Mucosa of stomach (tissue), 1 donor: Measurements from ENCODE around the gene MAST2.

Experiments
- H3K27me3 ChIP-seq: one replicate; pipeline ENCODE4 v1.7.0; 2013; ENCODE audit warnings: mild to moderate bottlenecking, low read length; ENCODE audit not compliant: control insufficient read depth, insufficient read depth
- H3K36me3 ChIP-seq: one replicate; pipeline ENCODE4 v1.7.0; 2013; ENCODE audit warnings: low read length; ENCODE audit not compliant: control insufficient read depth, insufficient read depth
- H3K4me1 ChIP-seq: one replicate; pipeline ENCODE4 v1.7.0; 2013; ENCODE audit warnings: mild to moderate bottlenecking, low read length; ENCODE audit not compliant: control insufficient read depth, insufficient read depth
- H3K4me3 ChIP-seq: one replicate; pipeline ENCODE4 v1.7.0; 2013; ENCODE audit warnings: low read length
- H3K9ac ChIP-seq: one replicate; pipeline ENCODE4 v1.7.0; 2013; ENCODE audit warnings: mild to moderate bottlenecking, low read length, moderate library complexity
- H3K9me3 ChIP-seq: one replicate; pipeline ENCODE4 v1.7.0; 2013; ENCODE audit warnings: mild to moderate bottlenecking, low read length, moderate library complexity; ENCODE audit not compliant: control insufficient read depth
- donor health status: Pancreatic carcinoma.

MAST2 gene

GRCh38 chr1:45803299-45803780, at the start of gene MAST2:
Gene MAST2, plus strand, starts transcription at chr1:45803612. Its CDS starts 284 bp downstream, at chr1:45803896.
- peaks cover 10% of the 10 kb centered on the region for H3K4me1 ChIP-seq
- no peaks in the 10 kb centered on the region for H3K27me3 ChIP-seq
- peak within 1 kb of the TSS; percentile 29 for H3K4me3 ChIP-seq
- H3K36me3 ChIP-seq, result no peaks in the 10 kb centered on the region
- H3K9ac ChIP-seq, result peak within 1 kb of the TSS; percentile 72
- H3K9me3 ChIP-seq, result no peaks in the 10 kb centered on the region

GRCh38 chr1:45755697-45756096, 47.7 kb upstream of the MAST2 start:
- H3K27me3 ChIP-seq, result no peaks in the 10 kb centered on the region

GRCh38 chr1:45762291-45762690, 41.1 kb upstream of the MAST2 start:
- Histone ChIP-seq H3K36me3 (no peaks in the 10 kb centered on the region), H3K9ac (no peak overlapping the region), H3K4me1 (no peaks in the 10 kb centered on the region), H3K27me3 (no peaks in the 10 kb centered on the region), H3K4me3 (no peak overlapping the region), H3K9me3 (no peaks in the 10 kb centered on the region)

More at GRCh38 chr1:45755697-45756096, 47.7 kb upstream of the MAST2 start:
- Histone ChIP-seq H3K9me3 (no peaks in the 10 kb centered on the region), H3K4me1 (no peaks in the 10 kb centered on the region), H3K9ac (no peak overlapping the region), H3K36me3 (no peaks in the 10 kb centered on the region), H3K4me3 (no peak overlapping the region)

GRCh38 chr1:45765999-45766792, 37.2 kb upstream of the MAST2 start:
- H3K9me3 ChIP-seq, result no peaks in the 10 kb centered on the region
- H3K4me3 ChIP-seq, result no peak overlapping the region
- no peaks in the 10 kb centered on the region for H3K4me1 ChIP-seq
- H3K9ac ChIP-seq, result no peak overlapping the region
- H3K36me3 ChIP-seq, result no peaks in the 10 kb centered on the region
- no peaks in the 10 kb centered on the region for H3K27me3 ChIP-seq

GRCh38 chr1:45767035-45767434, 36.4 kb upstream of the MAST2 start:
- H3K27me3 ChIP-seq, result no peaks in the 10 kb centered on the region
- H3K9ac ChIP-seq, result no peak overlapping the region
- no peaks in the 10 kb centered on the region for H3K36me3 ChIP-seq
- no peak overlapping the region for H3K4me3 ChIP-seq
- H3K4me1 ChIP-seq, result no peaks in the 10 kb centered on the region
- H3K9me3 ChIP-seq, result no peaks in the 10 kb centered on the region

GRCh38 chr1:45769261-45769932, 34.0 kb upstream of the MAST2 start:
- no peaks in the 10 kb centered on the region for H3K36me3 ChIP-seq
- no peak overlapping the region for H3K4me3 ChIP-seq
- no peaks in the 10 kb centered on the region for H3K27me3 ChIP-seq
- no peaks in the 10 kb centered on the region for H3K4me1 ChIP-seq
- H3K9ac ChIP-seq, result no peak overlapping the region
- no peaks in the 10 kb centered on the region for H3K9me3 ChIP-seq

- Histone ChIP-seq H3K4me1 (no peaks in the 10 kb centered on the region), H3K4me3 (no peak overlapping the region), H3K36me3 (no peaks in the 10 kb centered on the region), H3K9ac (no peak overlapping the region), H3K9me3 (no peaks in the 10 kb centered on the region), H3K27me3 (no peaks in the 10 kb centered on the region)
Measured at GRCh38 chr1:45772971-45773370, 30.4 kb upstream of the MAST2 start.

- Histone ChIP-seq H3K4me3 (no peak overlapping the region), H3K27me3 (no peaks in the 10 kb centered on the region), H3K36me3 (no peaks in the 10 kb centered on the region), H3K9ac (no peak overlapping the region), H3K4me1 (no peaks in the 10 kb centered on the region), H3K9me3 (no peaks in the 10 kb centered on the region)
Measured at GRCh38 chr1:45775794-45776193, 27.6 kb upstream of the MAST2 start.

GRCh38 chr1:45785583-45785982, 17.8 kb upstream of the MAST2 start:
- H3K36me3 ChIP-seq, result no peaks in the 10 kb centered on the region
- no peaks in the 10 kb centered on the region for H3K4me1 ChIP-seq
- H3K27me3 ChIP-seq, result no peaks in the 10 kb centered on the region
- H3K4me3 ChIP-seq, result no peak overlapping the region
- H3K9me3 ChIP-seq, result no peaks in the 10 kb centered on the region
- no peak overlapping the region for H3K9ac ChIP-seq

- H3K36me3 ChIP-seq, result no peaks in the 10 kb centered on the region
- no peaks in the 10 kb centered on the region for H3K9me3 ChIP-seq
- no peaks in the 10 kb centered on the region for H3K4me1 ChIP-seq
- H3K27me3 ChIP-seq, result no peaks in the 10 kb centered on the region
- no peak overlapping the region for H3K4me3 ChIP-seq
- no peak overlapping the region for H3K9ac ChIP-seq
Measured at GRCh38 chr1:45787905-45788304, 15.5 kb upstream of the MAST2 start.

GRCh38 chr1:45789601-45790000, 13.8 kb upstream of the MAST2 start:
- H3K4me3 ChIP-seq, result no peak overlapping the region
- H3K9ac ChIP-seq, result no peak overlapping the region
- no peaks in the 10 kb centered on the region for H3K27me3 ChIP-seq
- H3K4me1 ChIP-seq, result no peaks in the 10 kb centered on the region
- H3K9me3 ChIP-seq, result no peaks in the 10 kb centered on the region
- H3K36me3 ChIP-seq, result no peaks in the 10 kb centered on the region

GRCh38 chr1:45792744-45793143, 10.7 kb upstream of the MAST2 start:
- Histone ChIP-seq H3K9ac (no peak overlapping the region), H3K9me3 (no peaks in the 10 kb centered on the region), H3K4me3 (no peak overlapping the region), H3K36me3 (no peaks in the 10 kb centered on the region), H3K4me1 (no peaks in the 10 kb centered on the region), H3K27me3 (no peaks in the 10 kb centered on the region)
